Measurements from ENCODE around the gene CST9L. TPM values are rescaled to one million over a fixed set of nuclear protein-coding genes. Genes with fewer than 3 reads are reported as not detected.

The CST9L gene
- total and polyA plus RNA-seq, 10 of the 15 experiments (the other 5 are each of a cell fraction or from before 2014, with no cell fraction given): not detected

GRCh38 chr20:23541330-23541729 is 27.0 kb downstream of the CST9L start:
- intact Hi-C loops (cut with micrococcal nuclease; ENCODE audit: unreplicated experiment) (no loop called here), in situ Hi-C loops (cut with MboI) (no loop called here)
- H3K4me3 ChIP-seq: no peak overlapping the region
- H3K79me2 ChIP-seq (ENCODE audit: control insufficient read depth, insufficient read depth, low read length): no peaks in the 10 kb centered on the region
- H3K27ac ChIP-seq (ENCODE audit: control insufficient read depth, insufficient read depth): no peak overlapping the region
- ATAC-seq (no peak), DNase-seq (ENCODE audit: low read depth, low spot score) (no peak), FAIRE-seq (no peak)
- no peaks in the 10 kb centered on the region for H3K4me1 ChIP-seq (ENCODE audit: control insufficient read depth, insufficient read depth, low read length)
- H3K27me3 ChIP-seq (replicated peaks in 1 of 2; ENCODE audit: control insufficient read depth in 2 of 2, insufficient read depth in 2 of 2, low read length in 1 of 2): no peaks in the 10 kb centered on the region; a peak in 1 of 4 replicates
- ChIA-PET RAD21 (ENCODE audit: unreplicated experiment) (no interaction called here), SMC1A (ENCODE audit: uncharacterized antibody, unreplicated experiment) (no interaction called here), CTCF (no interaction called here), POLR2A (no interaction called here)
- no peak overlapping the region for H3K4me2 ChIP-seq (ENCODE audit: control insufficient read depth, insufficient read depth)
- H3K9ac ChIP-seq (ENCODE audit: control insufficient read depth, insufficient read depth, low read length): no peak overlapping the region
- WGBS (ENCODE audit: insufficient coverage, insufficient replicate concordance, low lambda C conversion rate, missing lambda C conversion rate): 0% methylated on average over 1 of the region's 1 CpG
- TF ChIP-seq PBX3 (IDR thresholded peaks at IDR 0.05; ENCODE audit: insufficient replicate concordance, low read depth, low read length) (no peak), E2F4 (IDR thresholded peaks at IDR 0.05; ENCODE audit: low read depth, low read length) (no peak), SUPT20H (IDR thresholded peaks at IDR 0.05; ENCODE audit: borderline replicate concordance, control insufficient read depth, low read depth, low read length) (no peak), BCL3 (IDR thresholded peaks at IDR 0.05; ENCODE audit: borderline replicate concordance, insufficient read depth, low read depth, low read length, poor library complexity, severe bottlenecking) (no peak), MYC (IDR thresholded peaks at IDR 0.05; ENCODE audit: insufficient read depth, insufficient read length, insufficient replicate concordance, low read length, severe bottlenecking) (no peak), MAX (IDR thresholded peaks at IDR 0.05; ENCODE audit: low read depth, low read length) (no peak), ZNF622 (IDR thresholded peaks at IDR 0.05) (no peak), RELB (IDR thresholded peaks at IDR 0.05; ENCODE audit: low read depth) (no peak), TCF7 (IDR thresholded peaks at IDR 0.05; ENCODE audit: borderline replicate concordance) (no peak), GABPA (IDR thresholded peaks at IDR 0.05; ENCODE audit: low read depth) (no peak), NKRF (conservative IDR thresholded peaks at IDR 0.05) (no peak), ESRRA (IDR thresholded peaks at IDR 0.05; ENCODE audit: low read length) (no peak), BRCA1 (IDR thresholded peaks at IDR 0.05; ENCODE audit: low read depth, low read length) (no peak), MEF2A (IDR thresholded peaks at IDR 0.05; ENCODE audit: insufficient read depth, low read depth, low read length) (no peak), HDAC6 (IDR thresholded peaks at IDR 0.05; ENCODE audit: unreplicated experiment) (no peak), NFIC (IDR thresholded peaks at IDR 0.05; ENCODE audit: low read depth, low read length) (no peak), POLR2AphosphoS2 (IDR thresholded peaks at IDR 0.05; ENCODE audit: low read depth, low read length) (no peak)
- BruUV-seq (replicated peaks): no TSS peak
- H4K20me1 ChIP-seq (ENCODE audit: control insufficient read depth, insufficient read depth): no peaks in the 10 kb centered on the region
- H2AFZ ChIP-seq (ENCODE audit: control insufficient read depth, low read depth, low read length): no peak overlapping the region
- H3K9me3 ChIP-seq (replicated peaks; ENCODE audit: control insufficient read depth, insufficient read depth, low read length): no peaks in the 10 kb centered on the region
- no peaks in the 10 kb centered on the region for H3K36me3 ChIP-seq (ENCODE audit: control insufficient read depth in 2 of 2, insufficient read depth in 2 of 2, low read length in 1 of 2)
